Measurements from ENCODE around the gene IL17D. TPM values are rescaled to one million over a fixed set of nuclear protein-coding genes. Genes with fewer than 3 reads are reported as not detected.

Gene IL17D
- total RNA-seq, 1 donor from 2014 or later, result 1.2 TPM

- Histone ChIP-seq H3K27ac (replicated peaks) (peak overlapping the region; percentile 80), H3K9me3 (replicated peaks) (no peaks in the 10 kb centered on the region), H3K27me3 (ENCODE audit: low read depth) (peaks cover 3% of the 10 kb centered on the region), H3K4me3 (no peak overlapping the region), H3K36me3 (no peaks in the 10 kb centered on the region), H3K4me1 (peaks cover 29% of the 10 kb centered on the region)
- no peak for DNase-seq
- TF ChIP-seq CTCF (IDR thresholded peaks at IDR 0.05; ENCODE audit: borderline replicate concordance), result no peak
- intact Hi-C loops (cut with micrococcal nuclease), result loop anchor here (5.0 to 10.0 kb wide), 2 partner anchors 113 to 219 kb away; no protein-coding TSS in a partner anchor
Observed at GRCh38 chr13:20714161-20714560, 10.7 kb downstream of the IL17D start.

GRCh38 chr13:20714563-20715329, 11.2 kb downstream of the IL17D start:
- peak; percentile 68 for DNase-seq
- intact Hi-C loops (cut with micrococcal nuclease), result loop anchor here (5.0 to 10.0 kb wide), 3 partner anchors 113 to 220 kb away; no protein-coding TSS in a partner anchor
- Histone ChIP-seq H3K27ac (replicated peaks) (peak overlapping the region; percentile 80), H3K4me1 (peaks cover 29% of the 10 kb centered on the region), H3K9me3 (replicated peaks) (no peaks in the 10 kb centered on the region), H3K4me3 (peak overlapping the region; percentile 11), H3K36me3 (no peaks in the 10 kb centered on the region), H3K27me3 (ENCODE audit: low read depth) (peaks cover 7% of the 10 kb centered on the region)
- TF ChIP-seq CTCF (IDR thresholded peaks at IDR 0.05; ENCODE audit: borderline replicate concordance), result no peak

- H3K4me3 ChIP-seq, result no peak overlapping the region
- H3K27me3 ChIP-seq (ENCODE audit: low read depth), result peaks cover 8% of the 10 kb centered on the region
- intact Hi-C loops (cut with micrococcal nuclease), result loop anchor here (5.0 to 10.0 kb wide), 2 partner anchors 212 to 221 kb away; no protein-coding TSS in a partner anchor
Observed at GRCh38 chr13:20715330-20715712, 11.8 kb downstream of the IL17D start.

GRCh38 chr13:20716951-20717350, 13.5 kb downstream of the IL17D start:
- TF ChIP-seq CTCF (IDR thresholded peaks at IDR 0.05; ENCODE audit: borderline replicate concordance), result no peak
- H3K27ac ChIP-seq (replicated peaks), result no peak overlapping the region
- peaks cover 23% of the 10 kb centered on the region for H3K27me3 ChIP-seq (ENCODE audit: low read depth)
- no peaks in the 10 kb centered on the region for H3K9me3 ChIP-seq (replicated peaks)
- H3K4me3 ChIP-seq, result no peak overlapping the region
- H3K36me3 ChIP-seq, result no peaks in the 10 kb centered on the region
- no peak for DNase-seq
- intact Hi-C loops (cut with micrococcal nuclease), result loop anchor here (5.0 to 10.0 kb wide), 2 partner anchors 210 to 222 kb away; no protein-coding TSS in a partner anchor
- H3K4me1 ChIP-seq, result peaks cover 39% of the 10 kb centered on the region

More at GRCh38 chr13:20715330-20715712, 11.8 kb downstream of the IL17D start:
- H3K27ac ChIP-seq (replicated peaks), result peak overlapping the region; percentile 80
- TF ChIP-seq CTCF (IDR thresholded peaks at IDR 0.05; ENCODE audit: borderline replicate concordance), result no peak
- H3K4me1 ChIP-seq, result peaks cover 29% of the 10 kb centered on the region
- no peaks in the 10 kb centered on the region for H3K9me3 ChIP-seq (replicated peaks)
- no peaks in the 10 kb centered on the region for H3K36me3 ChIP-seq
- no peak for DNase-seq

GRCh38 chr13:20717581-20718542, 14.4 kb downstream of the IL17D start:
- Histone ChIP-seq H3K36me3 (no peaks in the 10 kb centered on the region), H3K27ac (replicated peaks) (no peak overlapping the region), H3K4me1 (peaks cover 39% of the 10 kb centered on the region), H3K27me3 (ENCODE audit: low read depth) (peaks cover 23% of the 10 kb centered on the region), H3K9me3 (replicated peaks) (no peaks in the 10 kb centered on the region), H3K4me3 (no peak overlapping the region)
- DNase-seq, result no peak
- no peak for TF ChIP-seq CTCF (IDR thresholded peaks at IDR 0.05; ENCODE audit: borderline replicate concordance)
- intact Hi-C loops (cut with micrococcal nuclease), result loop anchor here (5.0 to 10.0 kb wide), 2 partner anchors 209 to 223 kb away; no protein-coding TSS in a partner anchor

Data from left ventricle myocardium inferior (tissue), 1 donor.